ENCODE results near the gene UQCC5. TPM values are rescaled to one million over a fixed set of nuclear protein-coding genes. Genes with fewer than 3 reads are reported as not detected.
"Not testable (repeated sequence)": the region's sequence is repeated elsewhere in the genome, so short reads cannot be mapped to it uniquely, and the experiment has no call there.

UQCC5 gene
- total RNA-seq, 1 donor from 2014 or later = 7.3 TPM

- no peak for DNase-seq (ENCODE audit: low read depth in 2 of 2)
These were observed 14.3 kb upstream of the UQCC5 start for GRCh38 chr3:52521881-52522650.

DNA sequence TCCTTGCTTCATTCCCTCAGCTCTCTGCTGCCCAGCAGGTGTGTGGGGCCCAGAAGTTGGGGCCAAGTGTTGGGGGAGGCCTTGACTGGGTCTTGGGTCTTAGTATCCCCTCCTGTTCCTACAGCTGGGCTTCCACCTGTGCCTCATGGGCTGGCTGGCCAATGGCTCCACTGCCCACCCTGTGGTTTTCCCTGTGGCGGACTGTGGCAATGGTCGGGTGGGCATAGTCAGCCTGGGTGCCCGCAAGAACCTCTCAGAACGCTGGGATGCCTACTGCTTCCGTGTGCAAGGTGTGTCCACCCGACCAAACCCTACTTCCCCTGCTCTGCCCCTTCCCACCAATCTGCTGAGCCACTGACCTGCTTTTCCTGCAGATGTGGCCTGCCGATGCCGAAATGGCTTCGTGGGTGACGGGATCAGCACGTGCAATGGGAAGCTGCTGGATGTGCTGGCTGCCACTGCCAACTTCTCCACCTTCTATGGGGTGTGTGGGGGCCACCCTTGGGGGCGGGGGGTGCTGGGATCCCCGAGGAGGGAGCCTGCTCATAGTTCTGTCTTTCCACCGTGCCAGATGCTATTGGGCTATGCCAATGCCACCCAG is 13.7 kb upstream of the UQCC5 start:
- DNase-seq (ENCODE audit: low read depth in 2 of 2) = no peak

- no peak for DNase-seq (ENCODE audit: low read depth in 2 of 2)
These were observed 12.8 kb upstream of the UQCC5 start for GRCh38 chr3:52523386-52524257.

- no peak for DNase-seq (ENCODE audit: low read depth in 2 of 2)
These were observed 12.1 kb upstream of the UQCC5 start for GRCh38 chr3:52524258-52524751.

DNA sequence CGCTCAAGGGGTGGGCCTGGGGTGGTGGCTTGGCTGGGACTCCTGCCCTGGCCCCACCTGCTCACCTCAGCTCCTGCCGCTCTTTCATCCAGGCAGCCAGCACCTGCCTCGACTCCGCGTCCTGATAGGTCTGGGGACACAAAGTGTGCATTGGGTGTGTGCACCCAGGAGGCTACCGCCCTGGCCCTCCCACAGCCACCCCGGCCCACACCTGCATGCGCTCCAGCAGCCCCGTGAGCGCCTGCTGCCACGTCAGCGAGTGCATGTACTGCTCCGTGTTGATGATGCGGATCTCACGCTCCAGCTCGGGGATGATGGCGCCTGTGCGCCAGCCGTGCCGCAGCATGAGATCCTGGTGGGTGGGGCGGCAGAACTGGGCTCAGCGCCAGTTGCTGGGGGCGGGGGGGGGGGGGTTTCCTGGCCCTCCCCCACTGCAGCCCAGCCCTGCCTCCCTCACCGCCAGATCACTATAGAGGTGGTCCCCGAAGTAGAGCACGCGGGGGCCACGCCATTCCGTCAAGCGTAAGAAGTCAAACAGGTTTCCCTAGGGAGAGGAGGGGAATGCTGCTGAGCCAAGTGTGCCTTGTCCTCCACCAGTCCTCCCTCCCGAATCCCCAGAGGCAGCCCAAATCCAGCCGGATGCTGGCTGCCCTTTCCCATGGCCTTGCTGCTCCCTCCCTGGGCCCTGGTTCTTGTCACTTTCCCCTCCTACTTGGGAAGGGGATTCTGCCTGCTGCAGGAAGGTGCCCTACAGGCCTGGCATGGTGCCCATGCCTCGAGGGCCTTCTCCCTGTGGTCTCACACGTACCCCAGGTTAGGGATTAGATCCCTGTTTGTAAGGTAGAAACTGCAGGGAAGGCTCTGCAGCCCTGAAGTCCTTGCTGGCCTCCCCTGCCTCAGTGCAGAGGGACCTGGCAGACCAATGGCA is 11.4 kb upstream of the UQCC5 start:
- peak; percentile 66 to 79 for DNase-seq (ENCODE audit: low read depth in 2 of 2)

DNA sequence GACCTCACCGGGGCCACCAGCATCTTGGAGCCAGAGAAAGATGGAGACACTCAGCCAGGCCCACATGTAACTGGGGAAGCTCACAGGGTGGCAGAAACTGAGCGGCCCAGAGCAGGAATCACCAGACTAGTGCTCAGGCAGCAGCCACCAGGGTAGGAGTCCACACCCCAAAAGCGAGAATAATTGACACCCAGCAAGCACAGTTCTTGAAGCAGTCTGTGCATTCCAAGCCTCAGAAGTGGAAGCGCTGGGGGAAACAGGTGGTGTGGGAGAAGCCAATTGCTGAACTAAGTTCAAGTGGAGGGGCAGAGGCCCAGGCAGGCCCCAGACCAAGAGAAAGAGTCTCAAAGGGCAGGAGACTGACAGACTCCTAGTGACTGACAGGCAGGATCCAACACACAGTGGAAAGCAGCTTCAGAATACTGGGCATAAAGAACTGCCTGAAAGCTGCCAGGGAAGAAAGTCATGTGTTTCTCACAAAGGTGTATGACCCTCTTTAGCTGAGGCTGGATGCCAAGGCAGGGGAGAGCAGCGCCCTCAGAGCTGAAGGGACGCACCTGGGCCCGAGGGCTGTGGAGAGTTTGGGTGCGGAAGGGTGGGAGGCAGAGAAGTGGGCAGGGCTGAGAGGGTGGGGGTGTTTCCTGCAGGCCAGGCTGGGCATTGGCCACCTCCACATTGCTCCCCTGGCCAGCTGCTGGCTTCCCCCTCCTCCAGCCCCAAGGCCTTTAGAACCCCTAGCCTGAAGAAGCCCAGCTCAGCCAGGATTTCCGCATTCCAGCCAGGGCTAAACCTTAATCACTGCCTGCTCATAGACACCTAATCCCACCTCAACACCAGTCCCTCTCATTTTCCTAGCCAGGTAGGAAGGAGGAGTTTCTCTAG is 10.5 kb upstream of the UQCC5 start:
- DNase-seq (ENCODE audit: low read depth in 2 of 2) = no peak

DNA sequence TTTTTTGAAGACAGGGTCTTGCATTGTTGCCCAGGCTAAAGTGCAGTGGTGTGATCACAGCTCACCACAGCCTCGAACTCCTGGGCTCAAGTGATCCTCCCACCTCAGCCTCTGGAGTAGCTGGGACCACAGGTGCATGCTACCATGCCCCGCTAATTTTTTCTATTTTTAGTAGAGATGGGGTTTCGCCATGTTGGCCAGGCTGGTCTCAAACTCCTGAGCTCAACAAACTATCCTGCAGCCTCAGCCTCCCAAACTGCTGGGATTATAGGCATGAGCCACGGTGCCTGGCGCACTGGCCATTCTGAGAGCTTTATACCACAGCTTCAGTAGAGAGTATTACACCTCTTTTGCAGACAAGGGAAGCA is 9.8 kb upstream of the UQCC5 start:
- not testable (repeated sequence) for DNase-seq (ENCODE audit: low read depth in 2 of 2)

DNA sequence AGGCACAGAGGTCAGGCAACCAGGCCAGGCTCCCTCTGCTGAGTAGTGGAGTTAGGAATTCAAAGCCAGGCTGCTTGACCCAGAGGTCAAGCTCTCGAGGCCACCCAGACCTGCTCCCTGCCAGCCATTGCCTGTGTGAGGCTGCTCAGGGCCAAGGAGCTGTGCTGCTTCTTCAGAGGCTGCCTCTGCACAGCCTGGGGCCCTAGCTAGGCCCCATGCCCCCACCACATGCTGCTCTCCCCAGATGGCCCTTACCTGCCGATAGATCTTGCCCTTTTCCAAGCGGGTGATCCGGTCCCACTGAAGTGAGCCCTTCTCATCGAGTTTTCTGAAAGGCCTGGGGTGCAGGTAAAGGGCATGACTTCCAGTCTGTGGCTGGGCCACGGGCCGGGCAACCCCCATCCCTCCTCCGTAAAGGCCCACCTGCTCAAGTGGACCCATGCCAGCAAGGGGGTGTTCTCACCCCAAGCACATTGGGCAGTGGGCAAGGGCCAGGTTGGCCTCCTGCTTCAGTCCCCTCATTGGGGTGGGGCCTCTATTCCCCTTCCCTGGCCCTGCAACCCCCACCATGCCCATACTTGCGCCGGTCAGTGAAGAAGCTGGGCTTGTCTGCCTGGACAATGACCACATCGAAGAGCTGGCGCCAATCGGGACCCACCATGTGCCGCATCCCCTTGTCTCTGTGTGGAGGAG is 9.2 kb upstream of the UQCC5 start:
- no peak for DNase-seq (ENCODE audit: low read depth in 2 of 2)

- no peak for DNase-seq (ENCODE audit: low read depth in 2 of 2)
These were observed 8.4 kb upstream of the UQCC5 start for GRCh38 chr3:52527732-52528585.

- DNase-seq (ENCODE audit: low read depth in 2 of 2) = no peak
These were observed 7.6 kb upstream of the UQCC5 start for GRCh38 chr3:52528586-52529375.

- peak; percentile 65 to 67 for DNase-seq (ENCODE audit: low read depth in 2 of 2)
These were observed 6.8 kb upstream of the UQCC5 start for GRCh38 chr3:52529376-52530333.

DNA sequence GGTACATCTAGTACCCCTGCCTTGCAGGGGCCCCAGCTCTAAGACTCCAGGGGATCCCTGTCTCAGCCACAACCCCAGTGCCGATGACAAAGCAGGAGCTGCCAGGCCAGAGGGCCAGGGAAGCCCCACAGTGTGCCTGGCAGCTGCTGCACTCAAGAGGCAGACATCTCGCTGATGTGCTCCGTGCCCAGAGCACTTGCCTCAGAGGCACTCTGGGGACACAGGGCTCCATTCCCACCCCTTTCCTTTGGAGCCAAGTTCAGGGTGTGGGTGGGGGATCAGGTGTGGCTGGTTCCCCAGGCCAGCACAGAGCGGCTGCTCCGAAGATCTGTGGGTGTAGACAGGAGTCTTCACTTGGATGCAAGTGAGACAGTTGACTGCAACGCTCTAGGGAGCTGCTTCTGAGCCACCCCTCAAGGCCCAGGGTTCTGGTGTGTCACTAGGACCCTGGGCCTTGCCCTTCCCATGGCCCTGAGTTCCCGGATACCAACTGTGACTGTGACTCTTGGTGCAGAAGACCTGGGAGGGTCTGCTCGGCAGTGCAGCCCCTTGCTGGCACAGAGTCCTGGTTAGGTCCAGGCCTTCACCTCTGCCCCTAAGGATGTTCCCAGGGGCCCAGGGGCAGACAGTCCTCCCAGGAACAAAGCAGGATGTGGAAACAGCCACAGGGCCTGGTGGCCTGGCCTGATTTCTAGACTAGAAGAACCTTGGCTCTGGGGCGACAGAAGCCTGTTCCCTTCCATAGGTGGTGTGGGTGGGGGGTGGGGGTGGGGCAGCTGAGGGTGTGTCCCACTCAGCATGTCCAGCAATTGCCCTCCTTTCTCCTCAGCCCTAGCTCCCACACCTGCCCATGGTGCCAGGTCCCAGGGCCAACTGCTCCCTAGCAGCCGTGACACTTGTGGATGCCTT is 5.2 kb upstream of the UQCC5 start:
- no peak for DNase-seq (ENCODE audit: low read depth in 2 of 2)

GRCh38 chr3:52531860-52532516 is 4.4 kb upstream of the UQCC5 start:
- no peak for DNase-seq (ENCODE audit: low read depth in 2 of 2)

- peak; percentile 61 to 89 for DNase-seq (ENCODE audit: low read depth in 2 of 2)
These were observed 3.9 kb upstream of the UQCC5 start for GRCh38 chr3:52532517-52532837.

Measured in lung microvascular endothelial cell (primary cell).